GM23338 (cell line): ENCODE measurements around the gene TRIM61. TPM values are rescaled to one million over a fixed set of nuclear protein-coding genes. Genes with fewer than 3 reads are reported as not detected.

ENCODE experiments used
- ATAC-seq: fragments of 200-7000 bp; cut with Tn5 transposase; 3 replicates; pipeline ENCODE4 v1.9.1; 2020
- DNase-seq: peaks from one replicate; pipeline ENCODE4 v3.0.0-alpha.2; 2015; ENCODE audit warnings: low spot score
- H2AFZ ChIP-seq: fragments of 200-600 bp; sonication (generic); 2 replicates; pipeline ENCODE4 v1.8.0; 2016; ENCODE audit warnings: antibody characterized with exemption, mild to moderate bottlenecking, moderate library complexity
- H3F3A ChIP-seq: fragments of 200-600 bp; sonication (generic); replicated peaks from 2 replicates; pipeline ENCODE4 v1.8.0; 2017; ENCODE audit warnings: antibody characterized with exemption, mixed run types, low read depth
- H3K27ac ChIP-seq: fragments of 200-600 bp; sonication (generic); 2 replicates; pipeline ENCODE4 v1.6.1; 2016; ENCODE audit warnings: low read depth
- H3K27me3 ChIP-seq: fragments of 200-600 bp; sonication (generic); 2 replicates; pipeline ENCODE4 v1.8.0; 2016; ENCODE audit warnings: mild to moderate bottlenecking, mixed run types, moderate library complexity; ENCODE audit not compliant: insufficient read depth
- H3K36me3 ChIP-seq: fragments of 200-600 bp; sonication (generic); 2 replicates; pipeline ENCODE4 v1.8.0; 2016; ENCODE audit warnings: mild to moderate bottlenecking; ENCODE audit not compliant: insufficient read depth
- H3K4me1 ChIP-seq: fragments of 200-600 bp; sonication (generic); 2 replicates; pipeline ENCODE4 v1.8.0; 2016; ENCODE audit warnings: mild to moderate bottlenecking, moderate library complexity; ENCODE audit not compliant: insufficient read depth
- H3K4me2 ChIP-seq: fragments of 200-600 bp; sonication (generic); 2 replicates; pipeline ENCODE4 v1.7.1; 2017; ENCODE audit warnings: mixed run types
- H3K4me3 ChIP-seq: fragments of 200-600 bp; sonication (generic); 2 replicates; pipeline ENCODE4 v1.6.1; 2016; ENCODE audit warnings: mixed run types
- H3K79me2 ChIP-seq: fragments of 200-600 bp; sonication (generic); replicated peaks from 2 replicates; pipeline ENCODE4 v1.8.0; 2017; ENCODE audit warnings: mild to moderate bottlenecking; ENCODE audit not compliant: insufficient read depth
- H3K9me2 ChIP-seq: fragments of 200-600 bp; sonication (generic); 2 replicates; pipeline ENCODE4 v1.8.0; 2017; ENCODE audit not compliant: insufficient read depth
- H4K20me1 ChIP-seq: fragments of 200-600 bp; sonication (generic); replicated peaks from 2 replicates; pipeline ENCODE4 v1.8.0; 2017; ENCODE audit warnings: mild to moderate bottlenecking; ENCODE audit not compliant: insufficient read depth
- H3K27ac Mint-ChIP-seq: 2 replicates; pipeline ENCODE4 v1.8.0; 2020; ENCODE audit warnings: inconsistent platforms, mild to moderate bottlenecking, moderate library complexity, mixed read lengths
- H3K27me3 Mint-ChIP-seq: 3 replicates; pipeline ENCODE4 v1.8.0; 2022; ENCODE audit warnings: low read depth, mild to moderate bottlenecking, moderate library complexity, mixed read lengths, inconsistent platforms; ENCODE audit not compliant: insufficient read depth, poor library complexity
- H3K36me3 Mint-ChIP-seq: 3 replicates; pipeline ENCODE4 v1.8.0; 2021; ENCODE audit warnings: low read depth, mild to moderate bottlenecking, inconsistent platforms, moderate library complexity, mixed read lengths
- H3K4me1 Mint-ChIP-seq: 3 replicates; pipeline ENCODE4 v1.8.0; 2020; ENCODE audit warnings: mild to moderate bottlenecking, inconsistent platforms, mixed read lengths
- H3K4me3 Mint-ChIP-seq: 3 replicates; pipeline ENCODE4 v1.8.0; 2021; ENCODE audit warnings: moderate library complexity, mild to moderate bottlenecking, inconsistent platforms, mixed read lengths
- H3K9me3 Mint-ChIP-seq: 3 replicates; pipeline ENCODE4 v1.8.0; 2020; ENCODE audit warnings: moderate library complexity, mild to moderate bottlenecking, inconsistent platforms, mixed read lengths
- CREB1 ChIP-seq: fragments of 250-450 bp; sonication (Bioruptor Pico); IDR thresholded peaks from 2 replicates; pipeline ENCODE4 v1.5.0; 2020; ENCODE audit warnings: low read depth, mild to moderate bottlenecking, moderate library complexity
- EZH2 ChIP-seq: fragments of 200-600 bp; sonication (generic); IDR thresholded peaks from one replicate; pipeline ENCODE4 v1.8.0; 2017; ENCODE audit warnings: antibody characterized with exemption, mild to moderate bottlenecking, low read depth; ENCODE audit not compliant: unreplicated experiment
- EZH2phosphoT487 ChIP-seq: fragments of 200-600 bp; sonication (generic); IDR thresholded peaks from one replicate; pipeline ENCODE4 v1.8.1; 2018; ENCODE audit warnings: antibody characterized with exemption; ENCODE audit not compliant: unreplicated experiment
- JUNB ChIP-seq: IDR thresholded peaks from one replicate; pipeline ENCODE4 v1.6.1; 2016; ENCODE audit warnings: antibody characterized with exemption; ENCODE audit not compliant: unreplicated experiment
- NANOG ChIP-seq: IDR thresholded peaks from 2 replicates; pipeline ENCODE4 v1.6.1; 2016; ENCODE audit warnings: antibody characterized with exemption, borderline replicate concordance
- POLR2AphosphoS5 ChIP-seq: IDR thresholded peaks from 2 replicates; pipeline ENCODE4 v1.6.1; 2016; ENCODE audit warnings: antibody characterized with exemption, low read depth
- STAT1 ChIP-seq: IDR thresholded peaks from one replicate; pipeline ENCODE4 v1.6.1; 2016; ENCODE audit warnings: antibody characterized with exemption; ENCODE audit not compliant: unreplicated experiment
- ZNF114 ChIP-seq: fragments of 250-450 bp; sonication (Bioruptor Pico); IDR thresholded peaks from 2 replicates; pipeline ENCODE4 v1.5.0; 2020; ENCODE audit warnings: mild to moderate bottlenecking, moderate library complexity
- ZNF331 ChIP-seq: fragments of 250-450 bp; sonication (Bioruptor Pico); IDR thresholded peaks from 2 replicates; pipeline ENCODE4 v1.5.0; 2020; ENCODE audit warnings: low read depth, mild to moderate bottlenecking, moderate library complexity
- polyA plus RNA-seq: library from polyadenylated mRNA; unstranded; fragments of >200 nt; fragmentation: Nextera tagmentation; extraction: Ambion mirVana; gene quantifications from 2 replicates; pipeline ENCODE4 v1.2.1, GENCODE V29; 2016
- total RNA-seq: library from RNA; depleted of rRNA; stranded (reverse); fragments of >200 nt; shearing (Covaris generic); gene quantifications from 2 replicates; pipeline ENCODE4 v1.2.3, GENCODE V29; 2014
- TF ChIP-seq, protein P1 (sequence below): fragments of 250-450 bp; sonication (Bioruptor Pico); IDR thresholded peaks from 2 replicates; pipeline ENCODE4 v1.5.0; 2020; ENCODE audit warnings: mild to moderate bottlenecking, moderate library complexity
- TF ChIP-seq, protein P2 (sequence below): IDR thresholded peaks from one replicate; pipeline ENCODE4 v1.6.1; 2018; ENCODE audit warnings: antibody characterized with exemption; ENCODE audit not compliant: unreplicated experiment
- TF ChIP-seq, protein P3 (sequence below): IDR thresholded peaks from 2 replicates; pipeline ENCODE4 v1.6.1; 2016; ENCODE audit warnings: antibody characterized with exemption
- TF ChIP-seq, protein P4 (sequence below), 2 experiments: fragments of 200-600 bp in 1 of 2; sonication (generic) in 1 of 2; conservative IDR thresholded peaks; 2 replicates each; pipeline versions ENCODE4 v1.5.1 to v1.6.1; 2016 to 2017; ENCODE audit warnings: antibody characterized with exemption in 2 of 2, low read depth in 2 of 2, mild to moderate bottlenecking in 2 of 2, moderate library complexity in 1 of 2

TRIM61 gene
- total and polyA plus RNA-seq, 2 experiments from 2014 or later: 0.38 TPM; not detected in 1

DNA sequence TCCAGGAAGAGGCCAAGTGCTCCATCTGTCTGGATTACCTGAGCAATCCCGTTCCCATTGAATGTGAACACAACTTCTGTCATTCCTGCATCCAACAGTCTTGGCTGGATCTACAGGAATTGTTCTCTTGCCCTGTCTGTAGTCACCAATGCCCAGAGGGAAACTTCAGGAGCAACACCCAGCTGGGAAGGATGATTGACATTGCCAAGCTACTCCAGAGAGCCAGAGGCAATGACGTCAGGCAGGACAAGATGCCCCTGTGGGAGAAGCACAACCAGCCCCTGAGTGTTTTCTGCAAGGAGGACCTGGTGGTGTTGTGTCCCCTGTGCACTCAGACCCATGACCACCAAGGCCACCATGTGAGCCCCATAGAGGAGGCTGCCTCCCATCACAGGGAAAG, 33.0 kb upstream of the TRIM61 start:
- peaks cover 8% of the 10 kb centered on the region for H3K27me3 Mint-ChIP-seq
- no peak for TF ChIP-seq ZNF331
- TF ChIP-seq CREB1 (CRISPR knock-in tag): no peak
- no peak for TF ChIP-seq JUNB
- TF ChIP-seq, protein P1, sequence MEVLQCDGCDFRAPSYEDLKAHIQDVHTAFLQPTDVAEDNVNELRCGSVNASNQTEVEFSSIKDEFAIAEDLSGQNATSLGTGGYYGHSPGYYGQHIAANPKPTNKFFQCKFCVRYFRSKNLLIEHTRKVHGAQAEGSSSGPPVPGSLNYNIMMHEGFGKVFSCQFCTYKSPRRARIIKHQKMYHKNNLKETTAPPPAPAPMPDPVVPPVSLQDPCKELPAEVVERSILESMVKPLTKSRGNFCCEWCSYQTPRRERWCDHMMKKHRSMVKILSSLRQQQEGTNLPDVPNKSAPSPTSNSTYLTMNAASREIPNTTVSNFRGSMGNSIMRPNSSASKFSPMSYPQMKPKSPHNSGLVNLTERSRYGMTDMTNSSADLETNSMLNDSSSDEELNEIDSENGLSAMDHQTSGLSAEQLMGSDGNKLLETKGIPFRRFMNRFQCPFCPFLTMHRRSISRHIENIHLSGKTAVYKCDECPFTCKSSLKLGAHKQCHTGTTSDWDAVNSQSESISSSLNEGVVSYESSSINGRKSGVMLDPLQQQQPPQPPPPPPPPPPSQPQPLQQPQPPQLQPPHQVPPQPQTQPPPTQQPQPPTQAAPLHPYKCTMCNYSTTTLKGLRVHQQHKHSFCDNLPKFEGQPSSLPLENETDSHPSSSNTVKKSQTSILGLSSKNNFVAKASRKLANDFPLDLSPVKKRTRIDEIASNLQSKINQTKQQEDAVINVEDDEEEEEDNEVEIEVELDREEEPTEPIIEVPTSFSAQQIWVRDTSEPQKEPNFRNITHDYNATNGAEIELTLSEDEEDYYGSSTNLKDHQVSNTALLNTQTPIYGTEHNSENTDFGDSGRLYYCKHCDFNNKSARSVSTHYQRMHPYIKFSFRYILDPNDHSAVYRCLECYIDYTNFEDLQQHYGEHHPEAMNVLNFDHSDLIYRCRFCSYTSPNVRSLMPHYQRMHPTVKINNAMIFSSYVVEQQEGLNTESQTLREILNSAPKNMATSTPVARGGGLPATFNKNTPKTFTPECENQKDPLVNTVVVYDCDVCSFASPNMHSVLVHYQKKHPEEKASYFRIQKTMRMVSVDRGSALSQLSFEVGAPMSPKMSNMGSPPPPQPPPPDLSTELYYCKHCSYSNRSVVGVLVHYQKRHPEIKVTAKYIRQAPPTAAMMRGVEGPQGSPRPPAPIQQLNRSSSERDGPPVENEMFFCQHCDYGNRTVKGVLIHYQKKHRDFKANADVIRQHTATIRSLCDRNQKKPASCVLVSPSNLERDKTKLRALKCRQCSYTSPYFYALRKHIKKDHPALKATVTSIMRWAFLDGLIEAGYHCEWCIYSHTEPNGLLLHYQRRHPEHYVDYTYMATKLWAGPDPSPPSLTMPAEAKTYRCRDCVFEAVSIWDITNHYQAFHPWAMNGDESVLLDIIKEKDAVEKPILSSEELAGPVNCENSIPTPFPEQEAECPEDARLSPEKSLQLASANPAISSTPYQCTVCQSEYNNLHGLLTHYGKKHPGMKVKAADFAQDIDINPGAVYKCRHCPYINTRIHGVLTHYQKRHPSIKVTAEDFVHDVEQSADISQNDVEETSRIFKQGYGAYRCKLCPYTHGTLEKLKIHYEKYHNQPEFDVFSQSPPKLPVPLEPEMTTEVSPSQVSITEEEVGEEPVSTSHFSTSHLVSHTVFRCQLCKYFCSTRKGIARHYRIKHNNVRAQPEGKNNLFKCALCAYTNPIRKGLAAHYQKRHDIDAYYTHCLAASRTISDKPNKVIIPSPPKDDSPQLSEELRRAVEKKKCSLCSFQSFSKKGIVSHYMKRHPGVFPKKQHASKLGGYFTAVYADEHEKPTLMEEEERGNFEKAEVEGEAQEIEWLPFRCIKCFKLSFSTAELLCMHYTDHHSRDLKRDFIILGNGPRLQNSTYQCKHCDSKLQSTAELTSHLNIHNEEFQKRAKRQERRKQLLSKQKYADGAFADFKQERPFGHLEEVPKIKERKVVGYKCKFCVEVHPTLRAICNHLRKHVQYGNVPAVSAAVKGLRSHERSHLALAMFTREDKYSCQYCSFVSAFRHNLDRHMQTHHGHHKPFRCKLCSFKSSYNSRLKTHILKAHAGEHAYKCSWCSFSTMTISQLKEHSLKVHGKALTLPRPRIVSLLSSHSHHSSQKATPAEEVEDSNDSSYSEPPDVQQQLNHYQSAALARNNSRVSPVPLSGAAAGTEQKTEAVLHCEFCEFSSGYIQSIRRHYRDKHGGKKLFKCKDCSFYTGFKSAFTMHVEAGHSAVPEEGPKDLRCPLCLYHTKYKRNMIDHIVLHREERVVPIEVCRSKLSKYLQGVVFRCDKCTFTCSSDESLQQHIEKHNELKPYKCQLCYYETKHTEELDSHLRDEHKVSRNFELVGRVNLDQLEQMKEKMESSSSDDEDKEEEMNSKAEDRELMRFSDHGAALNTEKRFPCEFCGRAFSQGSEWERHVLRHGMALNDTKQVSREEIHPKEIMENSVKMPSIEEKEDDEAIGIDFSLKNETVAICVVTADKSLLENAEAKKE (CRISPR knock-in tag): no peak
- TF ChIP-seq, protein P2, sequence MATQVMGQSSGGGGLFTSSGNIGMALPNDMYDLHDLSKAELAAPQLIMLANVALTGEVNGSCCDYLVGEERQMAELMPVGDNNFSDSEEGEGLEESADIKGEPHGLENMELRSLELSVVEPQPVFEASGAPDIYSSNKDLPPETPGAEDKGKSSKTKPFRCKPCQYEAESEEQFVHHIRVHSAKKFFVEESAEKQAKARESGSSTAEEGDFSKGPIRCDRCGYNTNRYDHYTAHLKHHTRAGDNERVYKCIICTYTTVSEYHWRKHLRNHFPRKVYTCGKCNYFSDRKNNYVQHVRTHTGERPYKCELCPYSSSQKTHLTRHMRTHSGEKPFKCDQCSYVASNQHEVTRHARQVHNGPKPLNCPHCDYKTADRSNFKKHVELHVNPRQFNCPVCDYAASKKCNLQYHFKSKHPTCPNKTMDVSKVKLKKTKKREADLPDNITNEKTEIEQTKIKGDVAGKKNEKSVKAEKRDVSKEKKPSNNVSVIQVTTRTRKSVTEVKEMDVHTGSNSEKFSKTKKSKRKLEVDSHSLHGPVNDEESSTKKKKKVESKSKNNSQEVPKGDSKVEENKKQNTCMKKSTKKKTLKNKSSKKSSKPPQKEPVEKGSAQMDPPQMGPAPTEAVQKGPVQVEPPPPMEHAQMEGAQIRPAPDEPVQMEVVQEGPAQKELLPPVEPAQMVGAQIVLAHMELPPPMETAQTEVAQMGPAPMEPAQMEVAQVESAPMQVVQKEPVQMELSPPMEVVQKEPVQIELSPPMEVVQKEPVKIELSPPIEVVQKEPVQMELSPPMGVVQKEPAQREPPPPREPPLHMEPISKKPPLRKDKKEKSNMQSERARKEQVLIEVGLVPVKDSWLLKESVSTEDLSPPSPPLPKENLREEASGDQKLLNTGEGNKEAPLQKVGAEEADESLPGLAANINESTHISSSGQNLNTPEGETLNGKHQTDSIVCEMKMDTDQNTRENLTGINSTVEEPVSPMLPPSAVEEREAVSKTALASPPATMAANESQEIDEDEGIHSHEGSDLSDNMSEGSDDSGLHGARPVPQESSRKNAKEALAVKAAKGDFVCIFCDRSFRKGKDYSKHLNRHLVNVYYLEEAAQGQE: no peak
- TF ChIP-seq, protein P3, sequence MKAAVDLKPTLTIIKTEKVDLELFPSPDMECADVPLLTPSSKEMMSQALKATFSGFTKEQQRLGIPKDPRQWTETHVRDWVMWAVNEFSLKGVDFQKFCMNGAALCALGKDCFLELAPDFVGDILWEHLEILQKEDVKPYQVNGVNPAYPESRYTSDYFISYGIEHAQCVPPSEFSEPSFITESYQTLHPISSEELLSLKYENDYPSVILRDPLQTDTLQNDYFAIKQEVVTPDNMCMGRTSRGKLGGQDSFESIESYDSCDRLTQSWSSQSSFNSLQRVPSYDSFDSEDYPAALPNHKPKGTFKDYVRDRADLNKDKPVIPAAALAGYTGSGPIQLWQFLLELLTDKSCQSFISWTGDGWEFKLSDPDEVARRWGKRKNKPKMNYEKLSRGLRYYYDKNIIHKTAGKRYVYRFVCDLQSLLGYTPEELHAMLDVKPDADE: no peak
- TF ChIP-seq, protein P4, sequence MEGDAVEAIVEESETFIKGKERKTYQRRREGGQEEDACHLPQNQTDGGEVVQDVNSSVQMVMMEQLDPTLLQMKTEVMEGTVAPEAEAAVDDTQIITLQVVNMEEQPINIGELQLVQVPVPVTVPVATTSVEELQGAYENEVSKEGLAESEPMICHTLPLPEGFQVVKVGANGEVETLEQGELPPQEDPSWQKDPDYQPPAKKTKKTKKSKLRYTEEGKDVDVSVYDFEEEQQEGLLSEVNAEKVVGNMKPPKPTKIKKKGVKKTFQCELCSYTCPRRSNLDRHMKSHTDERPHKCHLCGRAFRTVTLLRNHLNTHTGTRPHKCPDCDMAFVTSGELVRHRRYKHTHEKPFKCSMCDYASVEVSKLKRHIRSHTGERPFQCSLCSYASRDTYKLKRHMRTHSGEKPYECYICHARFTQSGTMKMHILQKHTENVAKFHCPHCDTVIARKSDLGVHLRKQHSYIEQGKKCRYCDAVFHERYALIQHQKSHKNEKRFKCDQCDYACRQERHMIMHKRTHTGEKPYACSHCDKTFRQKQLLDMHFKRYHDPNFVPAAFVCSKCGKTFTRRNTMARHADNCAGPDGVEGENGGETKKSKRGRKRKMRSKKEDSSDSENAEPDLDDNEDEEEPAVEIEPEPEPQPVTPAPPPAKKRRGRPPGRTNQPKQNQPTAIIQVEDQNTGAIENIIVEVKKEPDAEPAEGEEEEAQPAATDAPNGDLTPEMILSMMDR (conservative IDR thresholded peaks at IDR 0.05; ENCODE audit: low read depth in 2 of 2): no peak
- no peak for TF ChIP-seq EZH2phosphoT487
- TF ChIP-seq STAT1: no peak
- no peak for TF ChIP-seq POLR2AphosphoS5
- no peak for TF ChIP-seq ZNF114 (CRISPR knock-in tag)
- TF ChIP-seq EZH2: no peak
- no peak for TF ChIP-seq NANOG
- no peaks in the 10 kb centered on the region for H3K9me2 ChIP-seq
- H4K20me1 ChIP-seq: no peaks in the 10 kb centered on the region
- no peaks in the 10 kb centered on the region for H3K36me3 Mint-ChIP-seq
- H3K4me2 ChIP-seq: no peak overlapping the region
- no peaks in the 10 kb centered on the region for H3K9me3 Mint-ChIP-seq
- no peak overlapping the region for H3K4me3 ChIP-seq
- H3K36me3 ChIP-seq: no peaks in the 10 kb centered on the region
- no peak overlapping the region for H3K27ac ChIP-seq
- H3K4me1 ChIP-seq: no peaks in the 10 kb centered on the region
- no peaks in the 10 kb centered on the region for H3K27me3 ChIP-seq
- H2AFZ ChIP-seq: no peak overlapping the region
- H3F3A ChIP-seq: no peaks in the 10 kb centered on the region
- H3K27ac Mint-ChIP-seq: no peak overlapping the region
- DNase-seq (no peak), ATAC-seq (no peak)
- H3K4me1 Mint-ChIP-seq: peaks cover 4% of the 10 kb centered on the region; the same call in 1 of the 3 replicates
- H3K4me3 Mint-ChIP-seq: no peak overlapping the region
- no peaks in the 10 kb centered on the region for H3K79me2 ChIP-seq
